Measurements from ENCODE around the gene ARHGEF9.

ARHGEF9 gene

GRCh38 chrX:63746278-63746677, 38.7 kb downstream of the ARHGEF9 start:
- no peak for DNase-seq

GRCh38 chrX:63744850-63745394, 40.1 kb downstream of the ARHGEF9 start:
- no peak for DNase-seq

DNA sequence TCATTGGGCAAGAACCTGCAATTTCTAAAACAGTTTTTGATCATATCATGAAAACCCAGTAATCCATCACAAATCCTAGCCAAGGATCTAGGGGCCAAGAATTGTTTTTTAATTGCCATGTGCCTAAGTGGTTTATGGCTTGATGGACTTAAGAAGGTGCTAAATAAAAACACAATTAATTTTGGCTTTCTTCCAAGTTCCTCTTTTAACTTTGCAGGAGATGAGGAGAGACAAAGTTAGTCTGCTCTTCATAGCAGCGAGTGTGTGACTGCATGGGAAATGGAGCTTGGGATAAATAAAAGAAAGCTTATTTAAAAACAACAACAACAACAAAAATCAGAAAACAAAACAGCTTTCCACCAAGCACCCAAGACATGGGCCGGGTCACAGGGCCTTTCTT, 41.4 kb downstream of the ARHGEF9 start:
- DNase-seq, result no peak

- no peak for DNase-seq
These were observed 44.6 kb downstream of the ARHGEF9 start for GRCh38 chrX:63740382-63740781.

GRCh38 chrX:63739885-63740284, 45.1 kb downstream of the ARHGEF9 start:
- no peak for DNase-seq

DNA sequence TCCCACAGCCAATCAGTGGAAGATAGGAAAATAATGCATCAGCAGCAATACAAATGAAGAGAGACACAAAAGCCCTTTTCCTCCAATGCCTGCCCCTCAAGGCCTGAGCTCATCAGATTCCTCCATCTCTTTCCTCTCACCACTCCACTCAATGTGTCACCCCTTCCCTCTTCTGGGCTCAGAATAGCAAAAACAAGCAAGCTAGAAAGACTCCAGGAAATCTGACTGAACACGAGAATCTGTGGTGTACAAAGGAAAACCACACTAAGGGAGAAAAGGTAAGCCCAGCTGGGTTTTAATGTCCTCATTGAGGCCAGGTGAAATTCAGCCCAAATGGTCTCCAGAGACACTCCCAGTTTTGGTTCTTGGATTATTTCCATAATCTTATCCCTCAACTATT, 46.3 kb downstream of the ARHGEF9 start:
- no peak for DNase-seq

DNA sequence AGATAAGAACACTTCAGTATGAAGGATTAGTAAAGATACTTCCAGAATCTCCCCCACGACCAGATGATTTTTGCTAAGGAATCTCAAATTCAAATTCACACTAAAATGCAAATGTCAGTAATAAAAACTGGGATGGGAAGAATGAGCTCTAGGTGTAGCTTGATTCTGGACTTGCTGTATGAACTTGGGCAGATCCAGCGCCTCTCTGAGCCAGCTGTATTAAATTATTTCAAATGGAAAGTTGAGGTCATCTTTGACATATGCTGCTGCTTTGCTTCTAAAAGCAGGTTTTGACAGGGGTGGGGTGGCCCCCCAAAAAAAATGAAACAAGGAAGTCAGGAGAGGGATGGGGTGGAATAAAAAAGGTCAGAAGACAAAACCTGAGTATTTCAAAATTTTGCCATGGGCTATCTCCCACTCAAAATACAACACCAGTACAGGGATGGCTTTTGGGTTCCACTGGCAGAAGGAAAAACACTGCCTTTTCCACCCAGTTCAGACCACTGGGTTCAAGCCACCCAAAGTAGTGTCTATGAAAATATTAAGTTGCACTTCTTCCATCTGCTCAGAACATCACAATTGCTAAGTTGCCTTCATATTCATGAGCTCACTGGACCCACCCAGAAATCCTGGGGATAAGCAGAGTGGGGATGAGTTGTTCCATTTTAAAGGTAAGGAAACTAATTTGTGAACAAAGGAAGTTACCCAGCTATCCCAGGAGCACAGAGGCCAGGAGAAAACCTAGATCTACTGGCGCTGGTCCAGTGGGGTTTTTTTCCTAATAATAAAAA, 47.7 kb downstream of the ARHGEF9 start:
- no peak for DNase-seq

- DNase-seq, result no peak
These were observed 49.1 kb downstream of the ARHGEF9 start for GRCh38 chrX:63735882-63736281.

GRCh38 chrX:63720293-63720692, 64.7 kb downstream of the ARHGEF9 start:
- no peak for DNase-seq

DNA sequence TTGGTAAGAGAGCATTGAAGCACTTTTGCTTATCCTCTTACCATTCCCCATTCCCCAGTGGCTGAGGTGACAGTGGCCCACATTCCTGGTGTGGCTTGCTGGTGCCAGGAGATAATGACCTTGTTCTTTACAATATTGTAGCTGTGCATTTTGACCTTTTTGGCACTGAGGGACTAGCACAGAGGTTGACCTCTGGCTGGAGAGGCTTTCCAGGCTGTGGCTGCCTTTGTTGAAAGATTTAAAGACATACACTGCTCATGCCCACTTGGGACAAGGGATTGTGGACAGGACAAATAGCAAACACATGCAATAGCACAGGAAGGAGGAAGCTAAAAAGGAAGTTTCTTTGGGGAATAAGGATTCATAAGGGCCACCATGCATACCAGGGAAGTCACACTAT, 65.4 kb downstream of the ARHGEF9 start:
- no peak for DNase-seq

GRCh38 chrX:63718010-63718694, 66.9 kb downstream of the ARHGEF9 start:
- no peak for DNase-seq

DNA sequence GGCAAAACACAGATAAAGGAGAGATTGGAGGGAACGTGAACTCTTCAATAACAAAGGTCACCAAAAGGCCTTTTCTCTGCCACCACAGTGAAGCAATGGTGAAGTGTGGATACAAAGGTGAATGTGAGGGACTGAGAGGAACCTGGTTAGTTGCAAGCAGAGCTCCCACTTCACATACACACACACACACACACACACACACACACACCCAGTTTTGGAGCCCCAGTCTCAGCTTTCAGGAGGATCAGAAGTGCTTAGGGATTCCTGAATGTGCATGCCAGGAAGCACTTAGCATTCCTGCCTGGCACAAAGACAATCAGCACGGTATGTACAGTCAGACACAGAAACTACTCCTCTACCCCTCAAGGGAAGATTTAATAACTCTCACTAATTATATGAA, 71.5 kb downstream of the ARHGEF9 start:
- DNase-seq, result no peak

DNA sequence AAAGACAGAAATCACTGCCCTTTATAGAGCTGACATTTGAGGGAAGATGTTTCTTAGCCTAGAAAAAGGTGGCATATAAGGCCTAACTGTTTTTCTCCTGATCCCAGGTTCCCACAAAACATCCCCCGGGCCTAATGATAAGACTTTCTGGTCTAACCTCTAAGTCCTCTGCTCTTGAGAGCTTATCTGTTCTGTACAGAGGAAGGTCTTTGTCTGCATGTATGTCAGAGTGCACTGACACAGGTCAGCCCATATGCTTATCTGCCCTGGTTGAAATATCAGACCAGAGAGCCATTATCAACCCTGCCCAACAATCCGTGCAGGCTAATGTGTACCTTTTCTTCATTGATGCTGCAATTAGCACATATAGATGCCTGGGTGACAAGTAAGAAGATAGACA, 76.2 kb downstream of the ARHGEF9 start:
- DNase-seq, result no peak

DNA sequence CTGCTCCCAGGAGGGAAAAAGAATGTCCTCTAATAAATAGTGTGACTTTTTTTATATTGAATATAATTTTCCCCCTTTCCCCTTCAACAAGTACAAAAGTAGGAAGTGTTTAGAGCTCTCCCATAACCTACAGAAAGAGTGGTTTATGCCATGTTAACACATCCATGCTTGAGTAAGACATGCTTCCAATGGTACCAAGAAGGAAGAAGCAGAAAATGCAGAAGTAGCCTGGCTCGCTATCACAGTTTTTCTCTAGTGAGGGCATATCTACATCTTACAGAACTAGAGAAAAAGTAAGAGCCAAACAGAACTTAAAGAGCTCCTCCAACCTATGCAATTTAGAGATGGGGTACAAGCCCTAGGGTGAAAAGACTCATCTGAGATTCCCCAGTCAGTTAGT, 82.5 kb downstream of the ARHGEF9 start:
- no peak for DNase-seq

DNA sequence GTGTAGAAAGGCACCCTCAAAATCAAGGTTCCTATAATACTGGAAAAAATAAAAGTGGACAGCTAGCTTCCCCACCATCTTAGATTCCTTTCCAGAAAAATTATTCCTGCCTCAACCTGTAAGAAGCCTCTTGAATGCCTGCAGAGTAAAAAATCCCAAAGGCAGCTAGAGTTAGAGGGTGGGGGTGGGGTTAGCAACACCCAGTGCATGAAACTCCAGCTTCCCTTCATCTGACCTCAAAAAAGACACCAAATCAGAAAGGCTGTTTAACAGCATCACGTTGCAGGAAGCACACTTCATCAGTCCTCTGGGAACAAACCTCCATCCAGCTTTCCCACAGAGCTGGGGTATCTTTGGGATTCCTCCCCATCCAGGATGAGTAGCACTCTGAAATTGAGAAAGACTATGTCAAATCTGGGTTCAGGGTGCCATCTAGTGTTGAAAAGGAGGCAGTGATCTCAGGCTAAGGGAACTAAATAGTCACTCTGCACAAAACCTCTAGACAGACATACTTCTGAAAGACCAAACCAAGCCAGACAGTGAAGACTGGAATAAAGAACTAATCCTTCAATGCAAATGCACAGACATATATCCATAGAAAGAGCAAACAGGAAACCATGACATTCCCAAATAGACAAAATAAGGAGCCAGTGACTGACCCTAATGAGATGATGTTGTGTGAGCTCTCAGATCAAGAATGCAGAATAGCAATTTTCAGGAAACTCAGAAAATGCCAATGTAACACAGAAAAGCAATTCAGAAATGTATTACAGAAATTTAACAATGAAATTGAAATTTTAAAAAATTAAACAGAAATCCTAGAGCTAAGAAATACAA, 97.9 kb downstream of the ARHGEF9 start:
- DNase-seq, result peak; percentile 2

DNA sequence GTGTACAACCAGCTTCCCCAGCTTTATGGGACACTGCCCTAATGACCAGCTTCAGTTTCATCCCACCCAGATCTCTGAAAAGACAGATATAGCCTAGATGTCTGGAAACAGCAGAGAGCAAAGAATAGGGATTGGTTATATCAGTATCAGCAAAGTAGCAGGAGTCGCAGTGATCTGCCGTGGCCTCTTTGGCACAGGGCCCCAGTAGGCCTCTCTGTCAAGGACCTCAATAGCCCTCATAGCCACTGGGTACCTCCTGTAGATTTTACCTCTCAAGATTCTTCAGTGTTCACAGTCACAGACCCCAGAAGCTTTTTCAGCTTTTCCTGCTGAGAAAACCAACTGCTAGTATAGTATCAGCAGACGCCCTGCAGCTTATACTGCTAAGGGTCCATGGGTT, 104.6 kb downstream of the ARHGEF9 start:
- DNase-seq, result no peak

DNA sequence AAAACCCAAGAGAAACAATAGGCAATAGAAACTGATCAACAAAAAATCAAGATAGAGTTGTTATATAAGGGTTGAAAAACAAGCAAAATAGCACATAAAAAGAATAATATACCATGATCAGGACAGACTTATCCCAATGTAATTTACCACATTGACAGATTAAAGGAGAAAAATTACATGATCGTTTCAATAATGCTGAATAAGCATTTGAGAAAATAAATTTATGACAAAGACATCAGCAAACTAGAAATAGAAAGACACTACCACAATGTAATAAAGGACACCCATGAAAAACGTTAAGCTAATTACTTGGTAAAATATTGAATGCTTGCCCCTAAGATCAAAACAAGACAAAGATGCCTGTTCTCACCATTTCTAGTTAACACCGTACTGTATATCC, 105.6 kb downstream of the ARHGEF9 start:
- DNase-seq, result no peak

DNA sequence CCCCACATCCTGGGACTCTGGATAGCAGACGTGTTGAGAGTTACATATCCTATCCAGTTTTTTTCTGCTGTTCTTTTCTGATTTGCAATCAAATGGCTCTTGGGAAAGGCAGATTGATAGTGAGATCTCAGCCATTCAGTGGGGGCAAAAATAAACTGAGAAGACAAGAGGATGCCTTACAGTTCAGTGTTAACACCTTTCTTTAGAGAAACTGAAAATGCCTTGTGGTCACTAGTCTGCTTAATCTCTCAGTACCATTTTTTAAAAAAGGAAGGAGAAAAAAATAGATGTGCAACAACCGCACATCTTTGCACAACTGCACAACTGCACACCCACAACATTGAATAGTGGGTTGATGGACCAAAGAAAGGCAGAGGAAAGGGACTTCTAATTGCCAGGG, 109.3 kb downstream of the ARHGEF9 start:
- no peak for DNase-seq

GRCh38 chrX:63673896-63674295, 111.1 kb downstream of the ARHGEF9 start:
- DNase-seq, result no peak

DNA sequence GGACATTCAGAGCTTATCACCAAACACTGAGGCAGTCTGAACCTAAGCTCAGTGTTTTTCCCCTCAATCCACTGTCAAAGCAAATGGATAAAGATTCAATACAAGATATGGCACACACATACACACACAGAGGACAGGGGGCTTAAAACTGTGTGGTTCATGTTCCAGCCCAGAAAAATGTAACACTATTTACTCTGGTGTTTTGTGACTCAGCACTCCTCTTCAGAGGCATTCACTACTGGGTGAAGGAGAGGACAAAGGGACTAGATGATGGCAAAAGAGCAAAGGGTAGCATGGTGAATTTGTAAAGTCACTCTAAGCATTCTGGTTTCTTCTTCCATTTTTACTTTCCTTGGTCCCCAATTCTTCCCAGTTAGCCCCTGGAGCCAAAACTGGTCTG, 120.3 kb downstream of the ARHGEF9 start:
- DNase-seq, result no peak

- DNase-seq, result peak; percentile 2
These were observed 120.9 kb downstream of the ARHGEF9 start for GRCh38 chrX:63664083-63664482.

GRCh38 chrX:63661676-63662075, 123.3 kb downstream of the ARHGEF9 start:
- no peak for DNase-seq

GRCh38 chrX:63658920-63659319, 126.1 kb downstream of the ARHGEF9 start:
- no peak for DNase-seq

Data from kidney glomerular epithelial cell (primary cell).